Left lung (tissue), 10 donors: ENCODE results near the gene CNOT10. TPM values are rescaled to one million over a fixed set of nuclear protein-coding genes. Genes with fewer than 3 reads are reported as not detected.

ENCODE experiments used
- ATAC-seq: fragments of 200-7000 bp; cut with Tn5 transposase; one replicate; pipeline ENCODE4 v1.9.1; 2020; ENCODE audit warnings: moderate library complexity
- DNase-seq, 4 donors: peaks; one replicate each; pipeline ENCODE4 v3.0.0-alpha.2; 2013 to 2020
- H3K27ac ChIP-seq, 2 donors: fragments of 200-600 bp; sonication (generic) in 1 of 2; one replicate each; pipeline versions ENCODE4 v1.5.0 to v1.8.0; 2020 to 2021
- H3K27me3 ChIP-seq, 2 donors: fragments of 200-600 bp; sonication (generic) in 1 of 2; one replicate each; pipeline versions ENCODE4 v1.5.0 to v1.8.0; 2020 to 2021
- H3K36me3 ChIP-seq, 2 donors: fragments of 200-600 bp; sonication (generic) in 1 of 2; one replicate each; pipeline versions ENCODE4 v1.5.0 to v1.8.0; 2020 to 2021
- H3K4me1 ChIP-seq, 2 donors: fragments of 200-600 bp; one replicate each; pipeline ENCODE4 v1.8.0; 2021
- H3K4me3 ChIP-seq, 2 donors: fragments of 200-600 bp; sonication (generic) in 1 of 2; one replicate each; pipeline versions ENCODE4 v1.5.0 to v1.8.0; 2020 to 2021; ENCODE audit warnings: mild to moderate bottlenecking in 1 of 2
- H3K9me3 ChIP-seq, 2 donors: fragments of 200-600 bp; sonication (generic) in 1 of 2; one replicate each; pipeline versions ENCODE4 v1.5.0 to v1.8.0; 2020 to 2021
- CTCF ChIP-seq, 2 donors: fragments of 200-600 bp; sonication (generic) in 1 of 2; IDR thresholded peaks; one replicate each; pipeline versions ENCODE4 v1.5.0 to v1.8.0; 2021; ENCODE audit warnings: antibody characterized with exemption in 2 of 2
- intact Hi-C, 2 donors: fragments of 100-400 bp; cut with DNase I; formaldehyde crosslinking; loops; one replicate each; pipeline versions ENCODE4 v1.11.2 to v1.14.2; 2022
- polyA plus RNA-seq, 6 donors: library from polyadenylated mRNA; unstranded; fragments of 120-200 nt; gene quantifications; one replicate each; pipeline ENCODE4 v1.2.1, GENCODE V29; 2013; ENCODE audit not compliant: insufficient read length in 6 of 6
- total RNA-seq, 2 donors: library from RNA; stranded (reverse); fragmentation: NEBNext Ultra II Directional; extraction: Animal tissue kit (Norgen Biotek cat#: 25700); gene quantifications; one replicate each; pipeline ENCODE4 v1.2.1, GENCODE V29; 2021
- donor health status: DM: no; HTN: yes; CAD: no.
- donor health status: DM: no; HTN: no; CAD: no.

Gene CNOT10
- total and polyA plus RNA-seq, 8 donors, result 27.8 to 61.8 (median 50.4) TPM

- H3K4me1 ChIP-seq, result peaks cover 0 to under 1% of the 10 kb centered on the region in 2 donors
- no peaks in the 10 kb centered on the region for H3K9me3 ChIP-seq
- H3K4me3 ChIP-seq, result no peak overlapping the region
- no peak for TF ChIP-seq CTCF (IDR thresholded peaks at IDR 0.05)
- H3K27ac ChIP-seq, result no peak overlapping the region
- ATAC-seq (no peak), DNase-seq (no peak)
- intact Hi-C loops, result no loop called here
- H3K36me3 ChIP-seq, result peaks cover 0 to 9% of the 10 kb centered on the region in 2 donors
- H3K27me3 ChIP-seq, result no peaks in the 10 kb centered on the region
These were observed 6.9 kb downstream of the CNOT10 start for GRCh38 chr3:32691847-32692246.

GRCh38 chr3:32696523-32696922 lies 11.5 kb downstream of the CNOT10 start:
- intact Hi-C loops, result no loop called here
- Histone ChIP-seq H3K27me3 (no peaks in the 10 kb centered on the region), H3K27ac (no peak overlapping the region), H3K36me3 (peaks cover 0 to 9% of the 10 kb centered on the region in 2 donors), H3K9me3 (no peaks in the 10 kb centered on the region), H3K4me1 (peaks cover 0 to 22% of the 10 kb centered on the region in 2 donors), H3K4me3 (no peak overlapping the region)
- ATAC-seq (no peak), DNase-seq (no peak)
- TF ChIP-seq CTCF (IDR thresholded peaks at IDR 0.05), result no peak

- H3K27ac ChIP-seq, result no peak overlapping the region
- no peaks in the 10 kb centered on the region for H3K9me3 ChIP-seq
- intact Hi-C loops, result no loop called here
- peaks cover 0 to 6% of the 10 kb centered on the region in 2 donors for H3K36me3 ChIP-seq
- DNase-seq, result no peak
- no peak overlapping the region for H3K4me3 ChIP-seq
- TF ChIP-seq CTCF (IDR thresholded peaks at IDR 0.05), result no peak
- no peak for ATAC-seq
- H3K27me3 ChIP-seq, result no peaks in the 10 kb centered on the region
- H3K4me1 ChIP-seq, result peaks cover 0 to 25% of the 10 kb centered on the region in 2 donors
These were observed 13.5 kb downstream of the CNOT10 start for GRCh38 chr3:32698506-32698905.

- no peak overlapping the region for H3K4me3 ChIP-seq
- intact Hi-C loops, result no loop called here
- ATAC-seq (peak; percentile 69), DNase-seq (no peak)
- H3K36me3 ChIP-seq, result peaks cover 0 to 4% of the 10 kb centered on the region in 2 donors
- TF ChIP-seq CTCF (IDR thresholded peaks at IDR 0.05), result no peak
- no peaks in the 10 kb centered on the region for H3K27me3 ChIP-seq
- H3K27ac ChIP-seq, result no peak overlapping the region
- H3K4me1 ChIP-seq, result peaks cover 0 to 25% of the 10 kb centered on the region in 2 donors
- no peaks in the 10 kb centered on the region for H3K9me3 ChIP-seq
These were observed 14.4 kb downstream of the CNOT10 start for GRCh38 chr3:32699429-32699828.

GRCh38 chr3:32700244-32700643 lies 15.3 kb downstream of the CNOT10 start:
- Histone ChIP-seq H3K4me3 (no peak overlapping the region), H3K9me3 (no peaks in the 10 kb centered on the region), H3K36me3 (no peaks in the 10 kb centered on the region), H3K27me3 (no peaks in the 10 kb centered on the region), H3K4me1 (peaks cover 0 to 25% of the 10 kb centered on the region in 2 donors), H3K27ac (no peak overlapping the region)
- ATAC-seq (no peak), DNase-seq (no peak)
- intact Hi-C loops, result no loop called here
- no peak for TF ChIP-seq CTCF (IDR thresholded peaks at IDR 0.05)
